Lung (tissue), 12 donors: Measurements from ENCODE around the gene GRIK3. TPM values are rescaled to one million over a fixed set of nuclear protein-coding genes. Genes with fewer than 3 reads are reported as not detected.

Experiments used
- ATAC-seq: fragments of 200-7000 bp; cut with Tn5 transposase; one replicate; pipeline ENCODE4 v1.9.1; 2020; ENCODE audit warnings: moderate number of reproducible peaks; ENCODE audit not compliant: insufficient read depth, low FRiP score
- DNase-seq, 3 donors: peaks; one replicate each; pipeline ENCODE4 v3.0.0-alpha.2; 2013 to 2017
- H3K27ac ChIP-seq, 2 donors: one replicate each; pipeline ENCODE4 v1.5.1; 2013; ENCODE audit warnings: mild to moderate bottlenecking in 2 of 2, moderate library complexity in 2 of 2, control low read depth in 1 of 2, inconsistent platforms in 1 of 2, low read depth in 1 of 2, low read length in 1 of 2
- H3K27me3 ChIP-seq, 3 donors: one replicate each; pipeline ENCODE4 v1.5.1; 2013; ENCODE audit warnings: low read length in 2 of 3; ENCODE audit not compliant: control insufficient read depth in 3 of 3, insufficient read depth in 3 of 3
- H3K36me3 ChIP-seq, 4 donors: one replicate each; pipeline ENCODE4 v1.5.1; 2013; ENCODE audit warnings: low read length in 4 of 4, mild to moderate bottlenecking in 1 of 4, moderate library complexity in 1 of 4; ENCODE audit not compliant: control insufficient read depth in 4 of 4, insufficient read depth in 4 of 4
- H3K4me1 ChIP-seq, 5 donors: one replicate each; pipeline ENCODE4 v1.5.1; 2013; ENCODE audit warnings: low read length in 5 of 5, mild to moderate bottlenecking in 2 of 5, moderate library complexity in 1 of 5; ENCODE audit not compliant: control insufficient read depth in 5 of 5, insufficient read depth in 5 of 5
- H3K4me3 ChIP-seq: one replicate; pipeline ENCODE4 v1.5.1; 2013; ENCODE audit warnings: mild to moderate bottlenecking, control low read depth, moderate library complexity
- H3K9ac ChIP-seq, 2 donors: one replicate each; pipeline ENCODE4 v1.5.1; 2013; ENCODE audit warnings: low read length in 2 of 2, control low read depth in 1 of 2; ENCODE audit not compliant: insufficient read depth in 1 of 2
- H3K9me3 ChIP-seq, 4 donors: one replicate each; pipeline ENCODE4 v1.5.1; 2013; ENCODE audit warnings: low read length in 3 of 4, mild to moderate bottlenecking in 1 of 4, moderate library complexity in 1 of 4; ENCODE audit not compliant: control insufficient read depth in 4 of 4, insufficient read depth in 3 of 4
- CTCF ChIP-seq: IDR thresholded peaks from 2 replicates; pipeline ENCODE4 v1.5.1; 2012; ENCODE audit warnings: mild to moderate bottlenecking; ENCODE audit errors: control extremely low read depth, extremely low read depth
- WGBS, 2 donors: extraction: QIAGEN DNeasy Blood & Tissue Kit; methylation state at CpG; one replicate each; pipeline ENCODE4 v1.1.7; 2013; 5-methylcytosine and 5-hydroxymethylcytosine counted together
- polyA plus RNA-seq, 2 donors: library from polyadenylated mRNA; stranded (reverse); fragments of 200-250 nt; gene quantifications; one replicate each; pipeline ENCODE4 v1.2.1, GENCODE V29; 2013
- total RNA-seq, 2 donors: library from RNA; depleted of rRNA in 1 of 2; stranded (reverse); fragments of >200 nt in 1 of 2; gene quantifications; one replicate each; pipeline ENCODE4 v1.2.1, GENCODE V29; 2014 to 2021
- donor health status: control.
- donor health status: control.
- donor health status: Bipolar disorder and iron deficiency.
- donor health status: healthy.
- donor health status: DM: yes; HTN: yes; CAD: no.

Gene GRIK3
- total and polyA plus RNA-seq, 4 donors, result 0.01 to 0.40 (median 0.07) TPM

- Histone ChIP-seq H3K36me3 (no peaks in the 10 kb centered on the region), H3K4me1 (peaks cover 0 to 3% (median 0%) of the 10 kb centered on the region in 5 donors), H3K9ac (no peak overlapping the region), H3K9me3 (peaks cover 0 to 3% (median 0%) of the 10 kb centered on the region in 4 donors), H3K4me3 (no peak overlapping the region), H3K27me3 (peaks cover 0 to 2% (median 0%) of the 10 kb centered on the region in 3 donors), H3K27ac (no peak overlapping the region)
- no peak for TF ChIP-seq CTCF
- 69 to 81% methylated on average over 7 of the region's 7 CpGs for WGBS, 2 donors
- DNase-seq, result peak; percentile 49 to 76 (median 56)
- no peak for ATAC-seq
Measured at GRCh38 chr1:36885540-36886357, 148.6 kb downstream of the GRIK3 start.

- Histone ChIP-seq H3K4me1 (peaks cover 0 to 3% (median 0%) of the 10 kb centered on the region in 5 donors), H3K9ac (no peak overlapping the region), H3K36me3 (no peaks in the 10 kb centered on the region), H3K27ac (no peak overlapping the region), H3K27me3 (no peaks in the 10 kb centered on the region), H3K9me3 (peaks cover 0 to 5% (median 0%) of the 10 kb centered on the region in 4 donors), H3K4me3 (no peak overlapping the region)
- 66 to 81% methylated on average over 4 of the region's 4 CpGs for WGBS, 2 donors
- ATAC-seq, result no peak
- no peak for TF ChIP-seq CTCF
- no peak for DNase-seq
Measured at GRCh38 chr1:36884801-36885200, 149.5 kb downstream of the GRIK3 start.

- no peak for ATAC-seq
Measured at GRCh38 chr1:36884029-36884701, 150.2 kb downstream of the GRIK3 start.

More at GRCh38 chr1:36884029-36884701, 150.2 kb downstream of the GRIK3 start:
- Histone ChIP-seq H3K4me1 (peaks cover 0 to 3% (median 0%) of the 10 kb centered on the region in 5 donors), H3K9ac (no peak overlapping the region), H3K9me3 (peaks cover 0 to 5% (median 0%) of the 10 kb centered on the region in 4 donors), H3K27ac (no peak overlapping the region), H3K4me3 (no peak overlapping the region), H3K27me3 (peaks cover 0 to under 1% (median 0%) of the 10 kb centered on the region in 3 donors), H3K36me3 (no peaks in the 10 kb centered on the region)
- no peak for DNase-seq
- WGBS, 2 donors, result 56 to 64% methylated on average over 8 of the region's 8 CpGs
- no peak for TF ChIP-seq CTCF
